ENCODE measurements around the gene RNF217.
"Not testable (repeated sequence)": the region's sequence is repeated elsewhere in the genome, so short reads cannot be mapped to it uniquely, and the experiment has no call there.

RNF217 gene

GRCh38 chr6:124962639-124963415 is 590 bp downstream of the RNF217 start:
- peak; percentile 47 for DNase-seq (ENCODE audit: low spot score)

- DNase-seq (ENCODE audit: low spot score) = no peak
Observed at GRCh38 chr6:124963416-124963785, 1.2 kb downstream of the RNF217 start.

DNA sequence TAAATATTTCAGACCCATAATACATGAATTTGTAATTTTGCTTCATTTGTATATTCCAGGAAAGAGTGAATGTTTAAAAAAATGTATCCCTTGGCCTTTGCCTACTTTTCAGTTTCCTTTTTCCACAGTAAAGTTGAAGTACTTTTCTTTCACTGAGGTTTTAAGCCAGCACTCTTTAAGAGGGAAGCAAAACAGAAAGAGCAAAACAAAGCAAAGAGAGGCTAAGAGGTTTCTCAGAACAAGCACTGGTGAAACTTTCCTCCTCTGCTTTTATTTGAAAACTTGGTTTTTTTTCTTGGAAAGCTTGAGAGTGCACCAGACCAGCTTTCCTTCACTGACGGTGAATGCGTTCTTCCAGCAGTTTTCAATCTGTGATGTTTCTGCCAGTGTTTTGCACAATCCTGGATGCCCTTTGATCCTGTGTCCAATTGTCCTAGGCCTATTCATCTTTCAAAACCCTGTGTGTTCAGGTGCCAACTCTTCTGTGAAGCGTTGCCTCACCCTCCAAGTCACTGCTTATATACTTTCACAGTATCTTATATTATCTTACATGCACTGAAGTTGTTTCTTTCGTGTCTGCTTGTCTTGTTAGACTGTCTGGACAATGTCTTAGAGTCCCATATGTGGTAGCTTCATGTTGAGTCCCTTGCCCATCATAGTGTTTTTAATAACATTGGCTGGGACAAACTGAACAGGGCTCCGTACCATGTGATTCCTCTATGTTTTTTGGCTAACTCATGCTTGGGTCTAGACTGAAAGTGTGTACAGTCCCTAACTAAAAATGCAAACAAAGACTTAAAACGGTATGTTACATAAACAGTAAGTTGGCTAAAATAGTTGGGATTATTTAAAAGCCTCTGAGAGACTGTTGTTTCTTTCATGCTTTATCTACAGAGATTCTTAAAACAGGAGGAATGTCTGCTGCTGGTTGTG is 1.9 kb downstream of the RNF217 start:
- DNase-seq (ENCODE audit: low spot score) = peak; percentile 26

DNA sequence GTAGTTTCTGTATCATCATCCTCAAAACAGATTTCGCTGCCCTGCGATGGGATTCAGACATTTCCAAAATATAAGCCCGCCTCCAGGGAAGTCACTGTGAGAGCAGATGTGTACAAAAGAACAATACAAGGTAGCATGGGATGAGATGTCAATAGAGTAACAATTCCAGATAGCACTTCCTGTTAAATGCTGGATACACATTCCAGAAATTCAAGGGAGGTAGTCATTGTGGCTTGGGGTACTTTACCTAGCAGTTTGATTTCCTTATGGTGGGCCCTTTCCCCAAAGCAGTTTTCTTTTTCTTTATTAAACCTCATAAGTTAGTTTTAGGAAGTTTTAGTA is 2.5 kb downstream of the RNF217 start:
- no peak for DNase-seq (ENCODE audit: low spot score)

- not testable (repeated sequence) for DNase-seq (ENCODE audit: low spot score)
Observed at GRCh38 chr6:124965424-124965850, 3.2 kb downstream of the RNF217 start.

DNA sequence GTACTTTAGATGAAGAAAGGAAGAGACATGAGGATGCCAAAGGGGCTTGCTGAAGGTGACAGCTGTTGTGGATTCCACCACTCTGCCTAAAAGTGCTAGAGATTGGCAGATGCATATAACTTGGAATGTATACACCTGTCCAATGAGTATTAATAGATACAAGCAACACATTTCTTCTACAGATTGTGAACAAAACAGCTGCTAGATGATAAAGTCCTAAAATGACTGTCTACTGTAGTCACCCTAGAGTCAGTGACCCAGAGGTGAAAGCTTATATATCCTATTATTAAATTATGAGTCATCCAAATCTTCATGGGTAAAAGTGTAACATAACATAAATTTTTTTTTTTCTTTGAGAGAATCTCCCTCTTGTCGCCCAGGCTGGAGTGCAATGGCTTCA is 5.2 kb downstream of the RNF217 start:
- DNase-seq (ENCODE audit: low spot score) = no peak

GRCh38 chr6:124968401-124968800 is 6.2 kb downstream of the RNF217 start:
- DNase-seq (ENCODE audit: low spot score) = no peak

- DNase-seq (ENCODE audit: low spot score) = no peak
Observed at GRCh38 chr6:124970243-124970642, 8.0 kb downstream of the RNF217 start.

DNA sequence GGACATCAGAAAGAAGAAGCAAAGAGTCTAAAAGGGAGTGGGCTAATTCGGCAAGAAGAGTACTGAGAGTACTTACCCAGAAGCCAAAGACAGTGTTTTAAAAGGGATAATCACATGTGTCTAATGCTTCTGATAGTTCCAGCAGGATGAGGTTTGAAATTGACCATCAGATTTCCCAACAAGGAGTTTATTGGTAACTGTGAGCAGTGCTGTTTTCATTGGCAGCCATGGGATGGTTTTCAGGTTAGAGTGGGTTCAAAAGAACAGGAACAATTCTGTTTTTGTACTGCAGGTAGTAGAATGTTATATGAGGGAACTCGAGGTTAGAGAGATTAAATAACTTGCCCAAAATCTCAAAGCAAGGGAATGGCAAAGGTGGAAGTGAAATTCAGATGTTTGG is 8.5 kb downstream of the RNF217 start:
- no peak for DNase-seq (ENCODE audit: low spot score)

- DNase-seq (ENCODE audit: low spot score) = no peak
Observed at GRCh38 chr6:124973780-124974179, 11.5 kb downstream of the RNF217 start.

GRCh38 chr6:124974771-124975377 is 12.6 kb downstream of the RNF217 start:
- DNase-seq (ENCODE audit: low spot score) = no peak

DNA sequence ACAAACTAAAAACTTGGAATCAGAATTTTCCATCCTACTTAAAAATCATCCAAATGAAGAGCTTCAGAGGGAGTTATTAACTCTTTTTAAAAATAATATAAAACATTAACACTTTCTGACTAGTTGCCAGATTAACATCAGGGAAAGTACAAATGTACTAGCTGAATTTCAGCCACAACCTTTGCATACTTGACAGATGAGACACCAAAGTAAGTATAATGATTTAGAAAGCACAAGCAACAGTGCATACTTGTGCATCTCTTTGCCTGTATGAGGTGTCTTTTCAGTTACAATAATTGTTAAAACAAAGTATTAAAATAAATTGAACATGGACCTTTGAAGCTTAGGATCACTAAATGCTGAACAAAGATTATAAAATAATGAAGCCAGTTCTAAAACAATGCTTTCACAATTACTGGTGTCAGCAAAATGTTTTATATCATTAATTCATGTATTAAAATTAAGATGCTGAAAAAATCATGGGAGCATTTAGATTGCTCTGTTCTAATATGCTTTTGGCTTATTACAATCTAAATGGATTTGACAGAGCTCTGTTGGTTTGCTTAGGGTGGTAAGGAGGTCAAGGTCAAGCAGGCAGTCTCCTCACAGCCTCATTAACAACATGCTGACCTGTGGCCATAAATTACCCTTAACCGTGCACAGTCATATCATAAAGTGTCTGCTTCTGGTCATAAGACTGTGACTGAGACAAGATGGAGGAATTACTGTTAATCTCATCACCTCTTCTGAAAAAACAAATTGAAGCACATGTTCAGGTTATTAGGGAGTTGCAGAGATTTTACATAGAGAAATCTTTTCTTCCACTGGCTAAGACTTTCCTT is 15.1 kb downstream of the RNF217 start:
- DNase-seq (ENCODE audit: low spot score) = no peak

- DNase-seq (ENCODE audit: low spot score) = no peak
Observed at GRCh38 chr6:124978451-124979293, 16.4 kb downstream of the RNF217 start.

DNA sequence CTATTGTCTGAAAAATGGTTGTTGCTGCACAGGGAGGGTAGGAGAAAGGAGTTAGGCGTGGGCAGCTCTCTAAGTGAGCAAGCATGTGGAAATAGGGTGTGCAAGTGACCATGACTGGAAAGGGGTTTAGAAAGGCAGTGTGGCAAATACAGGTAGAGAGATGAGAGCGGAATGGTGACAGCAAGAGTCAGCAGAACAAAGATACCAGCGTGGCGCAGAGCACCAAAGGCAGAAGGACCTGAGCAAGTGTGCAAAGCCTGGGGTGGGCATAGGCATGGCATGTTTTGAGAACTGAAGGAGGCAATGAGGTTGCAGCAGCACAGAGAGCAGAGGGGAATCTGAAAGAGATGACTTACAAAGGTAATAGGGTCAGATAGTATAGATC is 17.0 kb downstream of the RNF217 start:
- no peak for DNase-seq (ENCODE audit: low spot score)

GRCh38 chr6:124982669-124983068 is 20.4 kb downstream of the RNF217 start:
- DNase-seq (ENCODE audit: low spot score) = no peak

DNA sequence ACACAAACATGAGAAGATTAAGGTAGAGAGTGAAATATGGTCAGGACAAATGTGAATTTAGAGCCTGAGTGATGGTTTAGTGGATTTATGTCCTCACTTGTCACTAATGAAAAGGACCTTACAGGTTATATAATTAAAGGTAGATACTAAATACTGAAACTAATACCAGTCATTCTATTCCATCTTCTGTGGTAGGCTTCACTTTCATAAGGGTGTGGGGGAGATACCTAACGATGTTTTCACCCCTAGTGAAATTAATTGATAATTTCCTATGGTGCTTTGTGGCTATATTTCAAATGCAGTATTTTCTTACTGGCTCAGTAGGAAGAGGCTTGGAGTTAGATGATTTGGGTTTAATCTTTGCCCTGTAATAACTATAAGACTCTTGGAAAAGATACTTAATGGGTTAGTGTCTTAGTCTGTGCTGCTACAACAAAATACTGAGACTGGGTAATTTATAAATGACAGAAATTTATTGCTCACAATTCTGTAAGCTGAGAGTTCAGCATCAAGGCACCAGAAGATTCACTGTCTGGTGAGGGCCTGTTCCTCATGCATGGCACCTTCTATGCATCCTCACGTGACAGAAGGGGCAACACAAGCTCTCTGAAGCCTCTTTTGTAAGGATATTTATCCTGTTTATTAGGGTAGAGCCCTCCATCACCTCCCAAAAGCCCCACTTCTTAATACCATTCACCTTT is 21.3 kb downstream of the RNF217 start:
- DNase-seq (ENCODE audit: low spot score) = no peak

GRCh38 chr6:124984668-124985338 is 22.6 kb downstream of the RNF217 start:
- DNase-seq (ENCODE audit: low spot score) = no peak

- no peak for DNase-seq (ENCODE audit: low spot score)
Observed at GRCh38 chr6:124986164-124986563, 23.9 kb downstream of the RNF217 start.

- no peak for DNase-seq (ENCODE audit: low spot score)
Observed at GRCh38 chr6:124987291-124987690, 25.1 kb downstream of the RNF217 start.
